DOHH2 (cell line): Measurements from ENCODE around the gene MCRIP1.

Source experiments
- EZH2phosphoT487 ChIP-seq: fragments of 200-600 bp; sonication (generic); IDR thresholded peaks from 2 replicates; pipeline ENCODE4 v1.6.1; 2017; ENCODE audit warnings: borderline replicate concordance, mild to moderate bottlenecking, antibody characterized with exemption, low read length, moderate library complexity, mixed read lengths
- TF ChIP-seq, protein P1 (sequence below): fragments of 200-600 bp; sonication (generic); IDR thresholded peaks from one replicate; pipeline ENCODE4 v1.5.1; 2014; ENCODE audit warnings: antibody characterized with exemption, mild to moderate bottlenecking, low read depth, low read length; ENCODE audit not compliant: poor library complexity, severe bottlenecking

DNA sequence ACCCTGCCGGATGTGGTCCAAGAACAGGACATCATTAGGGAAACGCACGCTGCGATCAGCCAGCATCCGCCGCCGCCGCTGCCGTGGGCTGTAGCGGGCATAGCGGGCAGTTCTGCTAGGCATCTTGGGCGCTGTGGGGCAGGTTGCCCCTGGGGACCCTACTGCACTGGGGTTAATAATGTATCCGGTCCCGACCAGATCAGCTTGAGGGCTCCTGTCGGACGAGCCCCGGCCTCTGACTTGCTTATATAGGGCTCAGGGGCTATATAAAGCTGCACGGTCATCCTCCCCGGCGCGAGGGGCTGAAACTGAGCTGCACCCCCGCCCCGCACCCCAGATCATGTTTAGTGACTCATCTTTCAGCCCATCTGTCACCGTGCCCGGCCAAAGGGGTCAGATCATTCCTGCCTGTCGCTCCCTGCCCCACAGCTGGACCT, 1.8 kb upstream of the MCRIP1 start, which contains the start of gene PPP1R27:
- TF ChIP-seq, protein P1, sequence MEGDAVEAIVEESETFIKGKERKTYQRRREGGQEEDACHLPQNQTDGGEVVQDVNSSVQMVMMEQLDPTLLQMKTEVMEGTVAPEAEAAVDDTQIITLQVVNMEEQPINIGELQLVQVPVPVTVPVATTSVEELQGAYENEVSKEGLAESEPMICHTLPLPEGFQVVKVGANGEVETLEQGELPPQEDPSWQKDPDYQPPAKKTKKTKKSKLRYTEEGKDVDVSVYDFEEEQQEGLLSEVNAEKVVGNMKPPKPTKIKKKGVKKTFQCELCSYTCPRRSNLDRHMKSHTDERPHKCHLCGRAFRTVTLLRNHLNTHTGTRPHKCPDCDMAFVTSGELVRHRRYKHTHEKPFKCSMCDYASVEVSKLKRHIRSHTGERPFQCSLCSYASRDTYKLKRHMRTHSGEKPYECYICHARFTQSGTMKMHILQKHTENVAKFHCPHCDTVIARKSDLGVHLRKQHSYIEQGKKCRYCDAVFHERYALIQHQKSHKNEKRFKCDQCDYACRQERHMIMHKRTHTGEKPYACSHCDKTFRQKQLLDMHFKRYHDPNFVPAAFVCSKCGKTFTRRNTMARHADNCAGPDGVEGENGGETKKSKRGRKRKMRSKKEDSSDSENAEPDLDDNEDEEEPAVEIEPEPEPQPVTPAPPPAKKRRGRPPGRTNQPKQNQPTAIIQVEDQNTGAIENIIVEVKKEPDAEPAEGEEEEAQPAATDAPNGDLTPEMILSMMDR: no peak
- TF ChIP-seq EZH2phosphoT487: no peak
